Right cardiac atrium (tissue), 5 donors: ENCODE measurements around the gene LIPJ. TPM values are rescaled to one million over a fixed set of nuclear protein-coding genes. Genes with fewer than 3 reads are reported as not detected.

Experiments
- ATAC-seq, 2 donors: fragments of 200-7000 bp; cut with Tn5 transposase; one replicate each; pipeline versions ENCODE4 v1.8.0 to v1.9.1; 2020; ENCODE audit warnings: moderate library complexity in 2 of 2, mild to moderate bottlenecking in 1 of 2
- DNase-seq, 3 donors: peaks; one replicate each; pipeline ENCODE4 v3.0.0-alpha.2; 2020
- H3K27ac ChIP-seq: one replicate; pipeline ENCODE4 v1.5.1; 2013; ENCODE audit warnings: mild to moderate bottlenecking, low read length, control low read depth, moderate library complexity
- H3K27me3 ChIP-seq: one replicate; pipeline ENCODE4 v1.6.1; 2013; ENCODE audit not compliant: control insufficient read depth, insufficient read depth
- H3K4me1 ChIP-seq: one replicate; pipeline ENCODE4 v1.6.1; 2013; ENCODE audit warnings: low read length; ENCODE audit not compliant: control insufficient read depth, insufficient read depth
- H3K4me3 ChIP-seq: one replicate; pipeline ENCODE4 v1.5.1; 2013; ENCODE audit warnings: low read length, control low read depth
- H3K9me3 ChIP-seq: one replicate; pipeline ENCODE4 v1.6.1; 2013; ENCODE audit warnings: low read length; ENCODE audit not compliant: control insufficient read depth
- WGBS: extraction: QIAGEN DNeasy Blood & Tissue Kit; methylation state at CpG from one replicate; pipeline ENCODE4 v1.1.7; 2013; 5-methylcytosine and 5-hydroxymethylcytosine counted together
- intact Hi-C, 4 donors: fragments of 100-400 bp; cut with DNase I; formaldehyde crosslinking; loops; one replicate each; pipeline versions ENCODE4 v1.11.0 to v1.14.0; 2022 to 2023
- polyA plus RNA-seq: library from polyadenylated mRNA; stranded (reverse); fragments of 200-250 nt; gene quantifications from one replicate; pipeline ENCODE4 v1.2.3, GENCODE V29; 2013
- total RNA-seq, 4 donors: library from RNA; stranded (reverse); fragmentation: NEBNext Ultra II Directional; extraction: Animal tissue kit (Norgen Biotek cat#: 25700); gene quantifications; one replicate each; pipeline ENCODE4 v1.2.1, GENCODE V29; 2021
- donor health status: healthy with polysubstance abuse.
- donor health status: DM: no; HTN: yes; CAD: no.
- donor health status: DM: no; HTN: no; CAD: no.
- donor health status: DM: no; HTN: yes; CAD: no; lungs with severe emphysema.
- donor health status: DM: yes; HTN: yes; CAD: no.

LIPJ gene
- total and polyA plus RNA-seq, 5 donors = 0.02 to 0.14 (median 0.09) TPM; not detected in 1

- no peaks in the 10 kb centered on the region for H3K27me3 ChIP-seq
- DNase-seq (no peak), ATAC-seq (no peak)
- no peaks in the 10 kb centered on the region for H3K4me1 ChIP-seq
- 67% methylated on average over 1 of the region's 1 CpG for WGBS
- intact Hi-C loops = no loop called here
- no peaks in the 10 kb centered on the region for H3K9me3 ChIP-seq
- no peak overlapping the region for H3K27ac ChIP-seq
- H3K4me3 ChIP-seq = no peak overlapping the region
Observed at GRCh38 chr10:88598055-88598454, 11.5 kb downstream of the LIPJ start.

GRCh38 chr10:88608052-88608732 lies 21.6 kb downstream of the LIPJ start:
- no peaks in the 10 kb centered on the region for H3K9me3 ChIP-seq
- H3K27ac ChIP-seq = no peak overlapping the region
- no peak for DNase-seq
- WGBS = 79% methylated on average over 6 of the region's 6 CpGs
- intact Hi-C loops = no loop called here
- no peak for ATAC-seq
- no peaks in the 10 kb centered on the region for H3K4me1 ChIP-seq
- no peaks in the 10 kb centered on the region for H3K27me3 ChIP-seq
- no peak overlapping the region for H3K4me3 ChIP-seq

- no peaks in the 10 kb centered on the region for H3K9me3 ChIP-seq
- intact Hi-C loops = no loop called here
- WGBS = 71% methylated on average over 2 of the region's 2 CpGs
- H3K27me3 ChIP-seq = no peaks in the 10 kb centered on the region
- H3K4me1 ChIP-seq = no peaks in the 10 kb centered on the region
- DNase-seq (no peak), ATAC-seq (no peak)
- H3K27ac ChIP-seq = no peak overlapping the region
- no peak overlapping the region for H3K4me3 ChIP-seq
Observed at GRCh38 chr10:88608780-88609179, 22.2 kb downstream of the LIPJ start.

GRCh38 chr10:88616250-88616977 lies 29.9 kb downstream of the LIPJ start:
- Histone ChIP-seq H3K4me3 (no peak overlapping the region), H3K27me3 (no peaks in the 10 kb centered on the region), H3K9me3 (no peaks in the 10 kb centered on the region), H3K27ac (no peak overlapping the region), H3K4me1 (no peaks in the 10 kb centered on the region)
- intact Hi-C loops = no loop called here
- ATAC-seq = peak; percentile 31 to 54
- peak; percentile 28 to 64 (median 59) for DNase-seq
- 83% methylated on average over 18 of the region's 18 CpGs for WGBS

- peak in 1 of 2 donors; percentile 26 for ATAC-seq
- DNase-seq = no peak
- Histone ChIP-seq H3K4me1 (no peaks in the 10 kb centered on the region), H3K27me3 (no peaks in the 10 kb centered on the region), H3K27ac (no peak overlapping the region), H3K9me3 (no peaks in the 10 kb centered on the region), H3K4me3 (no peak overlapping the region)
- intact Hi-C loops = no loop called here
- 61% methylated on average over 1 of the region's 1 CpG for WGBS
Observed at GRCh38 chr10:88617772-88618300, 31.3 kb downstream of the LIPJ start.

GRCh38 chr10:88618496-88618895 lies 31.9 kb downstream of the LIPJ start:
- Histone ChIP-seq H3K4me3 (no peak overlapping the region), H3K27ac (no peak overlapping the region), H3K27me3 (no peaks in the 10 kb centered on the region), H3K4me1 (no peaks in the 10 kb centered on the region), H3K9me3 (no peaks in the 10 kb centered on the region)
- intact Hi-C loops = no loop called here
- ATAC-seq (no peak), DNase-seq (no peak)
- WGBS = 78% methylated on average over 1 of the region's 1 CpG

GRCh38 chr10:88620441-88620840 lies 33.9 kb downstream of the LIPJ start:
- Histone ChIP-seq H3K27me3 (no peaks in the 10 kb centered on the region), H3K27ac (no peak overlapping the region), H3K9me3 (no peaks in the 10 kb centered on the region), H3K4me1 (no peaks in the 10 kb centered on the region), H3K4me3 (no peak overlapping the region)
- no peak for ATAC-seq
- intact Hi-C loops = no loop called here
- 72% methylated on average over 1 of the region's 1 CpG for WGBS
- no peak for DNase-seq

GRCh38 chr10:88623835-88624234 lies 37.3 kb downstream of the LIPJ start:
- H3K27me3 ChIP-seq = no peaks in the 10 kb centered on the region
- DNase-seq (no peak), ATAC-seq (no peak)
- no peak overlapping the region for H3K27ac ChIP-seq
- 76% methylated on average over 2 of the region's 2 CpGs for WGBS
- no peak overlapping the region for H3K4me3 ChIP-seq
- H3K9me3 ChIP-seq = no peaks in the 10 kb centered on the region
- H3K4me1 ChIP-seq = no peaks in the 10 kb centered on the region
- intact Hi-C loops = no loop called here

- H3K4me3 ChIP-seq = no peak overlapping the region
- intact Hi-C loops = no loop called here
Observed at GRCh38 chr10:88624840-88625239, 38.3 kb downstream of the LIPJ start.

GRCh38 chr10:88640186-88640585 lies 53.6 kb downstream of the LIPJ start:
- Histone ChIP-seq H3K27ac (no peak overlapping the region), H3K27me3 (no peaks in the 10 kb centered on the region), H3K4me3 (no peak overlapping the region), H3K4me1 (no peaks in the 10 kb centered on the region), H3K9me3 (no peaks in the 10 kb centered on the region)
- ATAC-seq = no peak
- 38% methylated on average over 2 of the region's 2 CpGs for WGBS
- intact Hi-C loops = no loop called here
- no peak for DNase-seq

More at GRCh38 chr10:88624840-88625239, 38.3 kb downstream of the LIPJ start:
- DNase-seq (no peak), ATAC-seq (no peak)
- Histone ChIP-seq H3K9me3 (no peaks in the 10 kb centered on the region), H3K27me3 (no peaks in the 10 kb centered on the region), H3K27ac (no peak overlapping the region), H3K4me1 (no peaks in the 10 kb centered on the region)

GRCh38 chr10:88642209-88642608 lies 55.6 kb downstream of the LIPJ start:
- Histone ChIP-seq H3K4me1 (no peaks in the 10 kb centered on the region), H3K9me3 (no peaks in the 10 kb centered on the region), H3K27ac (no peak overlapping the region), H3K27me3 (no peaks in the 10 kb centered on the region), H3K4me3 (no peak overlapping the region)
- DNase-seq (no peak), ATAC-seq (no peak)
- 84% methylated on average over 6 of the region's 6 CpGs for WGBS
- intact Hi-C loops = no loop called here
